AG09309 (cell line): ENCODE data around the gene RAB3B.

ENCODE experiments used
- DNase-seq: peaks from one replicate; pipeline ENCODE4 v3.0.0-alpha.2; 2010; ENCODE audit warnings: low read depth
- H3K4me3 ChIP-seq: 2 replicates; pipeline ENCODE4 v1.5.1; 2011; ENCODE audit warnings: mild to moderate bottlenecking, low read depth, low read length, moderate library complexity; ENCODE audit not compliant: control insufficient read depth
- CTCF ChIP-seq: IDR thresholded peaks from 2 replicates; pipeline ENCODE4 v1.5.1; 2011; ENCODE audit warnings: mild to moderate bottlenecking, low read depth, low read length, inconsistent platforms; ENCODE audit not compliant: insufficient read depth, control insufficient read depth; ENCODE audit errors: missing control alignments

Gene RAB3B

DNA sequence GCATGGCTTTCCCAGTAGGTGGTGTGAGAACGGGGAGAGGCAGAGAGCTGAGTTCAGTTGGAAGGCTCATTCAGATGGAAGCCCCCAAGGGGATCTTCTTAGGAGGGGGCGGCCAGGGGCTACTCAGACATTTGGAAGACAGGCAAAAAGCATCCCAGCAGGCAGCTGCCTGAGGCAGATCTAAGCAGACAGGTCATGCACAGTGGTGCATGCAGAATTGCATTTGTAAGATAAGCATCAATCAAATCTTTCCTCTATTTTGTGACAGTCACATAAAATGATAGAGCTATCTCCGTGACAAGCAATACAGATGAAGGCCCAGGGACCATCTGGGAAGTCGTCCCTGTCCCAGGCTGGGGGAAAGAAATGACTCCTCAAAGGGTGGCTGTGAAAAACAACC, 3.8 kb downstream of the RAB3B start:
- no peak overlapping the region for H3K4me3 ChIP-seq
- no peak for DNase-seq
- no peak for TF ChIP-seq CTCF

DNA sequence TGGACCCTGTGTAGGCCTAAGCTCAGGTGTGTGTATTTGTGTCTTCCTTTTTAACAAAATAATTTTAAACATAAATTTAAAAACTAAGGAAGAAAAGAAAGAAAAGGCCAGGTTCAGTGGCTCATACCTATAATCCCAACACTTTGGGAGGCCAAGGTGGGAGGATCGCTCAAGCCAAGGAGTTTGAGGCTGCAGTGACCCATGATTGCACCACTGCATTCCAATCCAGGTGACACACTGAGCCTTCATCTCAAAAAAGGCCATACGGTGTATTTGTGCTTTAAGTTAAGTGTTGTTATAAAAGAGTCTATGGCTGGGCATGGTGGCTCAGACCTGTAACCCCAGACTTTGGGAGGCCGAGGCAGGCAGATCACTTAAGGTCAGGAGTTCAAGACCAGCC, 8.3 kb downstream of the RAB3B start:
- DNase-seq: no peak
- TF ChIP-seq CTCF: no peak
- no peak overlapping the region for H3K4me3 ChIP-seq

GRCh38 chr1:51981555-51981954, 8.9 kb downstream of the RAB3B start:
- no peak for TF ChIP-seq CTCF
- no peak overlapping the region for H3K4me3 ChIP-seq
- no peak for DNase-seq

- TF ChIP-seq CTCF: no peak
- no peak overlapping the region for H3K4me3 ChIP-seq
- DNase-seq: no peak
These were observed 12.4 kb downstream of the RAB3B start for GRCh38 chr1:51978099-51978498.

GRCh38 chr1:51976846-51977602, 13.5 kb downstream of the RAB3B start:
- no peak for DNase-seq
- TF ChIP-seq CTCF: no peak
- H3K4me3 ChIP-seq: no peak overlapping the region

- no peak overlapping the region for H3K4me3 ChIP-seq
- no peak for DNase-seq
These were observed 16.7 kb downstream of the RAB3B start for GRCh38 chr1:51973587-51974474.

More at GRCh38 chr1:51973587-51974474, 16.7 kb downstream of the RAB3B start:
- no peak for TF ChIP-seq CTCF
